OCI-LY1 (cell line): ENCODE measurements around the gene CEP85L.

ENCODE experiments used
- H2AFZ ChIP-seq: fragments of 200-600 bp; sonication (generic), shearing (Covaris generic); 2 replicates; pipeline ENCODE4 v1.6.0; 2014; ENCODE audit warnings: antibody characterized with exemption, mild to moderate bottlenecking, low read length
- H3F3A ChIP-seq: fragments of 200-600 bp; sonication (generic), shearing (Covaris generic); 2 replicates; pipeline ENCODE4 v1.6.0; 2014; ENCODE audit warnings: mild to moderate bottlenecking, antibody characterized with exemption, low read length, moderate library complexity; ENCODE audit not compliant: insufficient read depth
- H3K27ac ChIP-seq: fragments of 200-600 bp; sonication (generic); 2 replicates; pipeline ENCODE4 v1.5.1; 2014; ENCODE audit warnings: low read length, mixed run types, mild to moderate bottlenecking, low read depth; ENCODE audit not compliant: poor library complexity, severe bottlenecking
- H3K27me3 ChIP-seq: fragments of 200-600 bp; sonication (generic); 2 replicates; pipeline ENCODE4 v1.6.0; 2014; ENCODE audit warnings: antibody characterized with exemption, mild to moderate bottlenecking, low read length, moderate library complexity; ENCODE audit not compliant: insufficient read depth
- H3K36me3 ChIP-seq: fragments of 200-600 bp; sonication (generic); 2 replicates; pipeline ENCODE4 v1.6.1; 2014; ENCODE audit warnings: mild to moderate bottlenecking, antibody characterized with exemption, low read length, moderate library complexity, mixed read lengths; ENCODE audit not compliant: insufficient read depth
- H3K4me1 ChIP-seq: fragments of 200-600 bp; sonication (generic); 2 replicates; pipeline ENCODE4 v1.5.1; 2014; ENCODE audit warnings: mild to moderate bottlenecking, low read length, moderate library complexity; ENCODE audit not compliant: insufficient read depth, severe bottlenecking
- H3K4me2 ChIP-seq: fragments of 200-600 bp; sonication (generic), shearing (Covaris generic); 2 replicates; pipeline ENCODE4 v1.6.1; 2014; ENCODE audit warnings: low read length
- H3K4me3 ChIP-seq: fragments of 200-600 bp; sonication (generic); 2 replicates; pipeline ENCODE4 v1.5.1; 2014; ENCODE audit warnings: low read length, low read depth, mild to moderate bottlenecking, mixed read lengths; ENCODE audit not compliant: poor library complexity, severe bottlenecking
- H3K79me2 ChIP-seq: fragments of 200-600 bp; shearing (Covaris generic); 2 replicates; pipeline ENCODE4 v1.6.1; 2016; ENCODE audit warnings: mixed run types, low read length, mixed read lengths; ENCODE audit not compliant: insufficient read depth
- H3K9ac ChIP-seq: fragments of 200-600 bp; sonication (generic), shearing (Covaris generic); 2 replicates; pipeline ENCODE4 v1.6.1; 2014; ENCODE audit warnings: mild to moderate bottlenecking, low read length, mixed read lengths
- H3K9me2 ChIP-seq: fragments of 200-600 bp; sonication (generic), shearing (Covaris generic); 2 replicates; pipeline ENCODE4 v1.6.1; 2014; ENCODE audit warnings: low read depth, mild to moderate bottlenecking, low read length, mixed read lengths
- H3K9me3 ChIP-seq: fragments of 200-600 bp; shearing (Covaris generic); 2 replicates; pipeline ENCODE4 v1.6.1; 2014; ENCODE audit warnings: low read length, mixed read lengths
- H4K20me1 ChIP-seq: fragments of 200-600 bp; sonication (generic), shearing (Covaris generic); 2 replicates; pipeline ENCODE4 v1.6.0; 2016; ENCODE audit warnings: mild to moderate bottlenecking, low read length; ENCODE audit not compliant: insufficient read depth
- EZH2 ChIP-seq: fragments of 200-600 bp; sonication (generic), shearing (Covaris generic); IDR thresholded peaks from 2 replicates; pipeline ENCODE4 v1.8.0; 2017; ENCODE audit warnings: borderline replicate concordance, mixed run types, mild to moderate bottlenecking, antibody characterized with exemption, low read length, moderate library complexity, mixed read lengths
- TF ChIP-seq, protein P1 (sequence below): fragments of 200-600 bp; sonication (generic), shearing (Covaris generic); IDR thresholded peaks from 2 replicates; pipeline ENCODE4 v1.5.1; 2017; ENCODE audit warnings: mild to moderate bottlenecking, antibody characterized with exemption, low read length, moderate library complexity, mixed read lengths

CEP85L gene

DNA sequence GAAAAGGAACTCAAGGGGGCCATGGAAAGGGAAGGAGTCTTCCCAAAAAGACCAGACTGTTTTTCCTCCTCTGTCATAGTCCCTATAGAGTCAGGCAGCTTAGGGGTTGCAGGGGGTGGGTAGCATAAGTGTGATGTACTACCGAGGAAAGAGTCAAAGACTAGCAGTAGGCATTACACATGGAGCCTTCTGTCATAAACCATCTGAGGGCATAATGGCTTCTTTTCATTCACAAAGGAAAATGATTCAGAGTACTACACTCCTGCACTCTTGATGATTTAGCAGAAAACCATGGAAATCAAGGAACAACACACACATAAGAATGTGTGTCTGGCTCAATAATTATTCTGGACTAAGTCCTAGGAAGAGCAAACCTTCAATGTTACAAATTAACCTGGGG lies 88.4 kb downstream of the CEP85L start:
- no peak overlapping the region for H3K9ac ChIP-seq
- no peaks in the 10 kb centered on the region for H3F3A ChIP-seq
- H3K9me2 ChIP-seq: no peaks in the 10 kb centered on the region
- no peaks in the 10 kb centered on the region for H3K79me2 ChIP-seq
- no peak overlapping the region for H3K4me2 ChIP-seq
- H3K4me1 ChIP-seq: peaks cover 7% of the 10 kb centered on the region
- H3K9me3 ChIP-seq: no peaks in the 10 kb centered on the region
- no peak overlapping the region for H2AFZ ChIP-seq
- TF ChIP-seq, protein P1, sequence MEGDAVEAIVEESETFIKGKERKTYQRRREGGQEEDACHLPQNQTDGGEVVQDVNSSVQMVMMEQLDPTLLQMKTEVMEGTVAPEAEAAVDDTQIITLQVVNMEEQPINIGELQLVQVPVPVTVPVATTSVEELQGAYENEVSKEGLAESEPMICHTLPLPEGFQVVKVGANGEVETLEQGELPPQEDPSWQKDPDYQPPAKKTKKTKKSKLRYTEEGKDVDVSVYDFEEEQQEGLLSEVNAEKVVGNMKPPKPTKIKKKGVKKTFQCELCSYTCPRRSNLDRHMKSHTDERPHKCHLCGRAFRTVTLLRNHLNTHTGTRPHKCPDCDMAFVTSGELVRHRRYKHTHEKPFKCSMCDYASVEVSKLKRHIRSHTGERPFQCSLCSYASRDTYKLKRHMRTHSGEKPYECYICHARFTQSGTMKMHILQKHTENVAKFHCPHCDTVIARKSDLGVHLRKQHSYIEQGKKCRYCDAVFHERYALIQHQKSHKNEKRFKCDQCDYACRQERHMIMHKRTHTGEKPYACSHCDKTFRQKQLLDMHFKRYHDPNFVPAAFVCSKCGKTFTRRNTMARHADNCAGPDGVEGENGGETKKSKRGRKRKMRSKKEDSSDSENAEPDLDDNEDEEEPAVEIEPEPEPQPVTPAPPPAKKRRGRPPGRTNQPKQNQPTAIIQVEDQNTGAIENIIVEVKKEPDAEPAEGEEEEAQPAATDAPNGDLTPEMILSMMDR: no peak
- TF ChIP-seq EZH2: no peak
- no peaks in the 10 kb centered on the region for H3K27me3 ChIP-seq
- H3K4me3 ChIP-seq: no peak overlapping the region
- no peaks in the 10 kb centered on the region for H3K36me3 ChIP-seq
- H4K20me1 ChIP-seq: no peaks in the 10 kb centered on the region
- H3K27ac ChIP-seq: no peak overlapping the region

DNA sequence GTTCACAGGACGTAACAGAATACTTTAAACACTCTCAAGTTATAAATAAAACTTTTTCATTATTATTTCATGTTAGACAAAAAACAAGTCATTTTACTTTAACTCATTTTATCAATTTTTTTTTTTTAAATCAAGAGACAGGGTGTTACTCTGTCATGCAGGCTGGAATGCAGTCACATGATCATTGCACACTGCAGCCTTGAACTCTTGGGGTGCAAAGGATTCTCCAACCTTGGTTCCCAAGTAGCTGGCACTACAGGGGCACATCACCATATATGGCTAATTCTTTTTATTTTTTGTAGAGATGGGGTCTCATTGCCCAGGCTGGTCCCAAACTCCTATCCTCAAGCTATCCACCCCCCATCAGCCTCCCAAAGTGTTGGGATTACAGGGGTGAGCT lies 89.1 kb downstream of the CEP85L start:
- Histone ChIP-seq H3K4me2 (no peak overlapping the region), H3K4me3 (no peak overlapping the region), H3F3A (no peaks in the 10 kb centered on the region), H2AFZ (no peak overlapping the region), H3K4me1 (peaks cover 7% of the 10 kb centered on the region), H3K36me3 (no peaks in the 10 kb centered on the region), H3K9ac (no peak overlapping the region), H3K27me3 (no peaks in the 10 kb centered on the region), H3K9me3 (no peaks in the 10 kb centered on the region), H3K27ac (no peak overlapping the region), H3K79me2 (no peaks in the 10 kb centered on the region), H3K9me2 (no peaks in the 10 kb centered on the region), H4K20me1 (no peaks in the 10 kb centered on the region)
- TF ChIP-seq EZH2: no peak
- TF ChIP-seq, protein P1: no peak

DNA sequence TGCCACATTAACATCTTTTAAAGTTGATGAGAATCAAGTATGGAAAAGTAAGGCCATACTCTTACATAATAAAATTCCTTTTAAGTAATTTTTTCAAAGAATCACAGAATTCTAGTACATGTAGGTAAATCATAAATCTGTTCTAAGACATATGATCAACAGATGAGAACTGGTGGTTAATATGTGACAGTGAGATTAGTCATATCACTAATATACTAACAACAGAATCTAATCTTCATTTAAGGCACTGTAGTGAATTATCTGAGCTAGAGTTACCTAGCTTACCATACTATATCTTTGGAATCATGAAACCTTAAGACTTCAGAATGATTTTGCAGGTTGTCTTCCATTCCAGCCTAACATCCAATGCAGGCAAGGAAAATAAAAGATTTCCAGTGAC lies 91.7 kb downstream of the CEP85L start:
- Histone ChIP-seq H3K36me3 (no peaks in the 10 kb centered on the region), H3F3A (no peaks in the 10 kb centered on the region), H3K4me1 (no peaks in the 10 kb centered on the region), H3K9me3 (no peaks in the 10 kb centered on the region), H3K4me3 (no peak overlapping the region), H3K9ac (no peak overlapping the region), H3K9me2 (no peaks in the 10 kb centered on the region), H3K27me3 (no peaks in the 10 kb centered on the region), H2AFZ (no peak overlapping the region), H3K4me2 (no peak overlapping the region), H3K27ac (no peak overlapping the region), H3K79me2 (no peaks in the 10 kb centered on the region), H4K20me1 (no peaks in the 10 kb centered on the region)
- TF ChIP-seq, protein P1: no peak
- TF ChIP-seq EZH2: no peak
